LNCAP (cell line): ENCODE data around the gene RGS14.

ENCODE experiments used
- CTCF ChIP-seq: fragments of 450-650 bp; IDR thresholded peaks from 2 replicates; pipeline ENCODE4 v1.5.1; 2017; ENCODE audit warnings: mild to moderate bottlenecking

The RGS14 gene

DNA sequence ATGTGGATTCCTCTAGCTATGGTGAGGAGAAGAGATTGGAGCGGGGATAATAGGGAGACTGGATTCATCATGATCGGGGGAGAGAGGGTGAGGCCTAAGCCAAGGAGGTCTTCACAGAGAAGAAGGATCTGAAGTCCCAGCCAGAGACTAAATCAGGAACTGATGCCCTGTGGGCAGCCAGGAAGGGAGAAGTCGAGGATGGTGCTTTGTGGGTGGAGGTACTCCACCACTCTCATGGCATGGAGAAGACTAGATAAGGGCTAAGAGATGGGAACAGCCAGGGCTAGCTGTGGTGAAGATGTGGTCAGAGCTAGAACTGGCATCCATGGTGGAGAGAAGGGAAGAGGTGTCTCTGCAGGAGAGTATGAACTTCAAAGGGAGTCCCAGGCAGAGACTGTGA lies 3.0 kb upstream of the RGS14 start:
- TF ChIP-seq CTCF, result no peak

DNA sequence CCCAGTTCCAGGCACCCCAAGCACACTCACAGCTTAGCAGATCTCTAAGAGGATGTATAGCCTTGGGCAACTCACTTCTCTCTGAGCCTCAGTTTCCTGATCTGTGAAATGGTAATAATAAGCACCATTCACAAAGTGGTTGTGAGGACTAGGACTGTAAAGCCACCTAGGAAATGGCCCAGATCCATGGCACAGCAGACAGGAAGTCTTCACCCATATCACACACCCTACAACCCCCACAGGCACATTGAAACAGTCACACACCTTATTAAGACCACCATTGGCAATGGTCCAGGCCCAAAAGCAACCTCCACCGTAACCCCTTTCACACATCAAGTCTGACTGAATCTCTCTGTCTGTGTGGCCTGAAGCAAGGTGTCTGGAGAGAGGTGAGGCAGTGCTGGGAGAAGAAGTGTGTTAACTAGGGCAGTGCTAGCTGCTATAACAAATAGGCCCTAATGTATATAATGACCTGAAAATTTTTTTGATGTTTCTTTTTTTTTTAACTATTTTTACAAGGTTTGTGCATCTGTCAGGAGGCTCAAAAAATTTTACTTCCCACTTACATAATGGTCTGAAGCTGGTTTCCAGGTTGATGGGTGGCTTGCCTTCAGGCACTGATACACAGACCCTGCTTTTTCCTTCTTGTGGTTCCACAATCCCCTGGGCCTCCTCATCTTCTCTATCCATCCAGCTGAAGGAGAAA lies 2.4 kb upstream of the RGS14 start:
- TF ChIP-seq CTCF, result no peak

- TF ChIP-seq CTCF, result no peak
These were observed 1.9 kb upstream of the RGS14 start for GRCh38 chr5:177355868-177356168.

GRCh38 chr5:177356746-177357145 lies 978 bp upstream of the RGS14 start:
- TF ChIP-seq CTCF, result no peak

DNA sequence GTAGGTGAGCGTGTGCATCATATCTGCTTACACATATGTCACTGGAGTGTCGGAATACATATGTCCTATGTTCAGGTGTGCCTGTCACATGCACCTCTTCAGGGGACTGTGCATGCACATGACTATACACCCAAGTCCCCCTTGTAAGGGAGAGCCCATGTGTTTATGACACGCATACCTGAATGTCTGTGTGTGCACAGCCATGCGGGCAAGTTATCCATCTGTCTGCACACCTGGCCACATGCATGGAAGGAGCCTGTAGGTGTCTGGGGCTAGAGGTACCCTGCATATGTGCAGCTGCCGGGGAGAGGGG lies 622 bp upstream of the RGS14 start:
- TF ChIP-seq CTCF, result no peak

GRCh38 chr5:177358370-177358819 lies 671 bp downstream of the RGS14 start:
- TF ChIP-seq CTCF, result no peak

- no peak for TF ChIP-seq CTCF
These were observed 1.7 kb downstream of the RGS14 start for GRCh38 chr5:177359451-177359851.

DNA sequence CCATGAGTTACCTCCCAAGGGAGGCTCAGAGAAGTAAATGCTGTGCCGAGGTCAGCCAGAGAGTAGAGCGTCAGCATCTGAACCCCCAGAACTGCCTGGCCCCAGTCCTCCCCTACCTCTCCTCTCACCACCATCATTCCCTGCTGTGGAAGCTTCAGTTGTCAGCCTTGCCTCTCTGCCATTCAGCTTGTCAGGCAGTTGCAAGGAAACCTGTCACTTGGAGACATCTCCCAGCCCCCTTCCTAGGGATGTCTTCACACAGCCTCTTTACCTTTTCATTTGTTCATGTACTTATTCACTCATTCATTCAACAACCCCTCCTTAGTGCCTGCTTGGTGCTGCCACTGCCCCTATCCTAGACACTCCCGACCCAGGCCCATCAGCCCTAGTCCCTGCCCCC lies 2.1 kb downstream of the RGS14 start:
- no peak for TF ChIP-seq CTCF
